NCI-H510A (cell line): ENCODE measurements around the gene CD4.
A peak's percentile ranks its signal among the peaks of the same experiment; 100 is the strongest.
"Not testable (repeated sequence)": the region's sequence is repeated elsewhere in the genome, so short reads cannot be mapped to it uniquely, and the experiment has no call there.

Experiments used
- DNase-seq: peaks from one replicate; lab custom pipeline; 2025; lab: John Stamatoyannopoulos, UW

The CD4 gene

DNA sequence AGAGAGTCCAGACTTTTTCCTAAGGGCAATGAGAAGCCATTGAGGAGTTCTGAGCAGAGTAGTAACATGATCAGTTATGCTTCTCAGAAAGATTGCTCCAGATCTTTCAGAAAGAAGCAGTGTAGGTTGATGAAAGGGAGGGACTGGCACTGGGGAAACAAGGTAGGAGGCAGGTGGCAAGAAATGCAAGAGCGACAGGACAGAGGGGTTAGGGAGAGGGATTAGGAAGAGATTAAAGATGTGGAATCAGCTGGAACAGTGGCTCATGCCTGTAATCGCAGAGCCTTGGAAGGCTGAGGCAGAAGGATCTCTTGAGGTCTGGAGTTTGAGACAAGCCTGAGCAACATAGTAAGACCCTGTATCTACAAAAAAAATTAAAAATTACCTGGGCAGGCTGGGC lies 58.3 kb downstream of the CD4 start:
- DNase-seq = no peak

DNA sequence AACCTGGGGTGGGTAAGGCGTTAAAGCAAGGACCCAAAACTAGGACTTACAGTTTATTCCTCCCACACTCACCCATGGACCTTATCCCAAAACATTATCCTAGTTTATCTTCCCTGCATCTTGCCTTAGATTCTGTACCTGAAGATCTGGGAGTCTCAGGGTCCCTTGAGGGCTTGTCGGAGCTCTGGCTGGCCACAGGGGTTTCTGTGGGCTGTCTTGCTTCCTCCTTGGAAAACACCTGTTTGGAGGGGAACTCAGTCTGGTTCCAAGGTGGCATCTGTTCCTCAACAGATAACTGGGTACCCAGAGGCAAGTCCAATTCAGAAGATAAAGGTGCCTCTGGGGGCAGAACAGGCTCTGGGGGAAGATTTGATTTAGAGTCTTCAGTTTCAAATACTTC lies 60.1 kb downstream of the CD4 start:
- no peak for DNase-seq

DNA sequence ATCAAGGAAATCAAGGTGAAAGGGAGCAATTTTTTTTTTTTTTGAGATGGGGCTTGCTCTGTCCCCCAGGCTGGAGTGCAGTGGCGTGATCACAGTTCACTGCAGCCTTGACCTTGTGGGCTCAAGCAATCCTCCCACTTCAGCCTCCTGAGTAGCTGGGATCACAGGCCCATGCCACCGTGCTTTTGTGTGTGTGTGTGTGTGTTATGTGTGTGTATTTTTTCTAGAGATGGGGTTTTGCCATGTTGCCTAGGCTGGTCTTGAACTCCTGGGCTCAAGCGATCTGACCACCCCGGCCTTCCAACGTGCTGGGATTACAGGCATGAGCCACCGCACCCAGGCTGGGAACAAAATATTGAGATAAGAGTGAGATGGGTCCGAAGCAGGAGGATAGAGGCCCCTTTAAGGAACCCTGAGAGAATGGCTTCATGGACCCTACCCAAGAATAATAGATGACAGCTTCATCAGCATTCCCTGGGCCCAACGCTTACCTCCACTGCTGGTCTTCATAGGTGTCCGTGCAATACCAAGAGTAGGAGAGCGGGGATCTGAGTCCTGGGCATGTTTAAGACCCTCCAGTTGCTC lies 60.7 kb downstream of the CD4 start:
- no peak for DNase-seq

DNA sequence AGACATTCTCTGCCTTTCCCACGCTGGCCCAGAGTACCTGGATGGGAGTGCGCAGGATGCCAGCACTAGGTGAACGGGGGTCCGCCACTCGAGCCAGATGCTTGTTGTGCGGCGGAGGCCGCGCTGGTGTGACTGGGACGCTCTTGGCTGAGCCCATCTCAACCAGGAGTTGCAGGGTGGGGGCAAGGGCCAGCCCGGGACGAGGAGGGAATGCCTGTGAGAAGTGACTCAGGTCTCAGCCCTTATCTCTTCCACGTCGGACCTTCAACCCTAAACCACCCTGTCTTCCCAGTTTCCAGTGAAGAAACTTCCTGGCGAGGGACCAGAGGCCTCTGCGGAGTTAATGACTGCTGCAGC lies 61.4 kb downstream of the CD4 start:
- no peak for DNase-seq

DNA sequence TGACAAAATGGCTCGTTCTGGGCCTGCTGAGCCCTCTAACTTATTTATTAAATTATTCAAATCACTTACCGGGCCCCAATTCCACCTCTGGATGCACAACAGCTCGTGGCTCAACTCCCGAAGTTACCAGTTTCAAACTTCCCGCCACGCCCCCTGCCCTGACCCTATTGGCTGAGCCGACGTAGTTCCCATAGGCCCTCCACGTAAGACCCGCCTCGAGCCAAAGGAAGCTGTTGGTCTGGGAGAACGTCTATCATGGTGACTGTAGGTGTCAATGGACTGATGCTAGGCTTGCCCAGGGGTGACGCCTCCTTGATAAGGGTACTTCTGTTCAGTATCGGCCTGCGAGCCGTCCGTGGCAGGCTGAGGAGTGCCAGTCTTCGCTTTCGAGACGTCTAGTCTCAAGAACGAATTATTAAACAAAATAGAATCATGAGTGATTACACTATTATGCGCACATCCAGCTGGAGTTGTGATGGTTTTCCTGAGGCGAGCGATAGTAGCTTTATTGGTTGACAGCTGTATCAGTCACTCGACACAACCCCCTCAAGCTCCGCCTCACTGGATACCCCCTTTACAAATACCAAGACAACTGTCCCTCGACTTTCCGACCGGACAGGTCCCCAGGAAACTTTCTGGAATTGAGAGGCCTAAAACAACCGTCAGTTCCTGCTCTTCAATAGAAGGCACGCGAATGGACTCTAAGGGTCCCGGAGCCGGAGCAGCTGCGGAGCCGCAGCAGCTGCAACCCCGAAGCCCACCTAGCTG lies 62.0 kb downstream of the CD4 start, which contains the start of gene CDCA3:
TSS of gene CDCA3 (minus strand) at position 134 of the 768 bp plus-strand sequence. CDS start 334 bp downstream, outside the sequence.
- DNase-seq = peak; percentile 81

DNA sequence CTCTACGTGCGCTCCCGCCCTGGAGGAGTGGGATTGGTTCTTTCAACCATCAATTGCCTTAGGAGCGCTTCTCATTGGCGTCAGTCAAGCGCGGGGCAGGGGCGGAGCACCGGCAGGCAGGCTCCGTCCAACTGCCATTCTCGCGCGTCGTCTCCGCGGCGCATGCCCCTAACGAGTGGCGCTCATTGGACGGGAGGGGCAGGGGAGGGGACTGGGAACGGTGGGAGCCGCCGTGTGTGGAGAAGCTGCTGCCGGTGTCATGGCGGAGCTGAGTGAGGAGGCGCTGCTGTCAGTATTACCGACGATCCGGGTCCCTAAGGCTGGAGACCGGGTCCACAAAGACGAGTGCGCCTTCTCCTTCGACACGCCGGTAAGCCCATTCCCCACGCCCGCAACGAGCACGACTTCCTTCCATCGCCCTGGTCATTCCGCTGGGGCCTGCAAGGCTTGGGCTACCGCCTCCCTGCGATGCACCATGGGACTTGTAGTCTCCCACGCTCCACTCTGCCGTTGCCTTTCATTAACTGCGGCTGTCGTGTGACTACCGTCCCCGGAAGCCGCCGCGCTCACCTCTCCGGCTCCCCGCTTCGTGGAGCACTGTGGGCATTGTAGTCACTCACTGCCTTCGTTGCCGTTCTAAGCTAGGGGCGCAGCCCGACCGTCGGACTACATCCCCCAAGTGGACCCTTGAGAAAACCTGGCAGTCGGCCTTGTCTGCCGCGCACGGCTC lies 62.8 kb downstream of the CD4 start, which contains the start of gene USP5:
TSS of gene USP5 (plus strand) at position 230 of the 730 bp plus-strand sequence. CDS start at position 260, 30 bp downstream.
- peak; percentile 95 for DNase-seq

DNA sequence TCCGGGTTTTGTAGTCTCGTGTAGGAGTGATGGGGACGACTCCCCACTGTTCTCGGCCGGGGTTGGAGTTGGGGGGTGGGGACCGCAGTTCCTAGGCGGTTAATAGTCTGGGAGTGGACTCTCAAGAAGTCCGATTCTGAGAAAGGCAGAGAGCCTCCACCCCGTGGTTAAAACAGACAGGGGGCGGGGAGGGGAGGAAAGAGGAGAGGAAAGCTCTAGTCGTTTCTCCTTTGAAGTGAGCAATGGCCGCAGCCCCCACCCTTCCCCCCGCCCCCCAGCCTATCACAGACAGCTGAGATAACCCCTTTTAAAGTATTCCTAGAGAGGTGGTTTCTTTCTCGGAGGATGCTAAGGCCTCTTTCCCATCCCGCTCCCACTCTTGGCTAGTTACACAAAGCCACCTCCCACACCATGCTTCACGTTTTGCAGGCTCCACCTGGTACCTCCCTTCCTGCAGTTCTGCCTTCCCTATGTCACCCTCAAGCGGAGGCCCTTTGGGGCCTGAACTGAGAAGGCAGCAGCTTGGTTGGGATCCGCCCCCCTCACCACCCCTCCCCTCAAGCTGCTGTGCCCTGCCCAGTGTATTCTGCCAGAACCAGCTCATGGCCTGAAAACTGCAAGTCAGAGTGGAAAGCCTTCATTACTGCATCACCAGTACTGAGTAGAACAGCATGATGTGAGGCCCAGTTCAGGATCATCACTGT lies 63.5 kb downstream of the CD4 start:
- DNase-seq = no peak

DNA sequence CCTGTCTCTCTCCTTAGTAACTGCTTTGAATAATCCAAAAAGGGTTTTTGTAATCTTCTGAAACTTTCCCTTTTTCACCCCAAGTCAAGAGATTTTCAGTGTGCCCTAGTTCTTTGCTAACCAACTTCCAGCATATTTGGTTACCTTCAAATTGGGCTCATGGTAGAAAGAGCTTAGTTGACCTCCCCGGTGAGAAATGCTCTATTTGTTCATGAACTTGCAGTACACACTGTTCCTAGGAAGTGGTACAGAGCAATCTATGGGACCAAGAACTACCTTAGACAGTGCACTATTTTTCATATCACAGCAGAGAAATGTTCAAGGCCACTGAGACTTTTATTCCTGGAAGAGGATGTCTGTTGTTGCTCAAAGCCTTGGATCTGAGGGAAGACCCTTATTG lies 64.3 kb downstream of the CD4 start:
- DNase-seq = no peak

DNA sequence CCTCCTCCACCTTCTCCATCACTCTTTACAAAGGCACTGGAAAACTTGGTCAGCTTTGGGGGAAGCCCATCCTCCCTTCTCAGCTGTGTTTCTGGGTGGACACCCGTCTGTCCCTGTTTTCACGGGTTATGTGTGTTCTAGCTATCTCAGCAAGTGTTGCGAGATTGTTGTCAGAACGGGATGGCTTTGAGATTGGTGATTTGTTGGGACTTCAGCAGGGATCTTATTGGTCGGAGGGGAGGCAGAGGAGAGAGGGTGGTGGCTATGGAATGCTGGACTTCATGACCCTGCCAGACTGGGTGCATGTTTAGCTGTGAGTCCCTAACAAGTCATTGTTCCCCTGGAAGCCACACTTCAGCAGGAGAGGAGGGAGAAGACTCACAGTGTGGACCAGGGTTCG lies 64.7 kb downstream of the CD4 start:
- no peak for DNase-seq

DNA sequence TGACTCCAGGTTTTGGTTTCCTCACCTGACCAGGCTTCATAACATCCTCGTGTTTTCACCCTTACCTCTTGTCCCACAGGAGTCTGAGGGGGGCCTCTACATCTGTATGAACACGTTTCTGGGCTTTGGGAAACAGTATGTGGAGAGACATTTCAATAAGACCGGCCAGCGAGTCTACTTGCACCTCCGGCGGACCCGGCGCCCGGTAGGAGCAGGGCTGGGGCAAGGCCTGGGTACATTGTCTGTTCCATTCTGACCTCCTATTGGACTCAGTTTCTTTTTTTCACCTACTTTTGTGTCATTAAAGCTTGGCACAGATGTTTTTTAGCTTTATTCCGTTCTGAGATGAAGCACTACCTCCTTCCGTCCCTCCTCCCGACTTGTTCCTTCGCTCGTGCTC lies 66.0 kb downstream of the CD4 start:
- no peak for DNase-seq

DNA sequence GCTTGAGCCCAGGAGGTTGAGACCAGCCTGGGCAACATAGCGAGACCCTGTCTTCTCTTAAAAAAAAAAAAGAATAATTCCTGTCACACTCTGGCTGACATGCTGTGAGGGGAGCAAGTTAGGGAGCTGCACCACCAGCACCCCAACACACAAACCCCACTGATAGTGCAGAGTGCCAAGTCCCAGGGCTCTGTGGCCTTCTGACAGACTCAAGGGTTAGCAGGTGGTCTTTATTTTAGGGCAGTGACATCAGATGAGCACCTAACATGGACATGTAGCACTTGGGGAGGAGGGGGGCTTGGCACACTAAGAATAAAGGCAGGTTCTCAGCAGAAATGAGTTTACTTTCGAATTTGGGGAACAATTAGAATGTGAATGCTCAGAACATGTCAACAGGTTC lies 69.5 kb downstream of the CD4 start:
- no peak for DNase-seq

DNA sequence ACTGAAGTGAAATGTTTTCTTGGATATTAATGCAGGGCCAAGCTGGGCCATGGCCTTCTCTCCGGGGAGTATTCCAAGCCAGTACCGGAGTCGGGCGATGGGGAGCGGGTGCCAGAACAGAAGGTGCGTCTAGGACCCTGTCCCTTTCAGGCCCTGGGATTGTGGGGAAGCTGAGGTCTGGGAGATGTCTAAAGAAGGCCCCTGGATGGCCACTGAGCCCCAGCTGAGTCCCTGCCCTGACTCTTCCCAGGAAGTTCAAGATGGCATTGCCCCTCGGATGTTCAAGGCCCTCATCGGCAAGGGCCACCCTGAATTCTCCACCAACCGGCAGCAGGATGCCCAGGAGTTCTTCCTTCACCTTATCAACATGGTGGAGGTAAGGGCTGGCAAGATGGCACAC lies 70.8 kb downstream of the CD4 start:
- no peak for DNase-seq

DNA sequence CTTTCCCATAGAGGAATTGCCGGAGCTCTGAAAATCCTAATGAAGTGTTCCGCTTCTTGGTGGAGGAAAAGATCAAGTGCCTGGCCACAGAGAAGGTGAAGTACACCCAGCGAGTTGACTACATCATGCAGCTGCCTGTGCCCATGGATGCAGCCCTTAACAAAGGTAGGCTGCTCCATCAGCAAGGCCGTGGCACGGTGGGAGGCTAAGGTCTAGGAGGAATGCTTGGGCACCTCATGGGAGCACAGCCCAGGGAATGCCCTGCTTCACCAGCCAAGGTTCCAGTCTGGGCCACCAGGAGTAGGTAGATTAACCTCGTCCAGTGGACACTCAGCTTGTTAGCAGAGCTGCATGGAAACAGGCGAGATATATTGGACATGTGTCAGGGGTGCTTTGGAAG lies 71.6 kb downstream of the CD4 start:
- no peak for DNase-seq

DNA sequence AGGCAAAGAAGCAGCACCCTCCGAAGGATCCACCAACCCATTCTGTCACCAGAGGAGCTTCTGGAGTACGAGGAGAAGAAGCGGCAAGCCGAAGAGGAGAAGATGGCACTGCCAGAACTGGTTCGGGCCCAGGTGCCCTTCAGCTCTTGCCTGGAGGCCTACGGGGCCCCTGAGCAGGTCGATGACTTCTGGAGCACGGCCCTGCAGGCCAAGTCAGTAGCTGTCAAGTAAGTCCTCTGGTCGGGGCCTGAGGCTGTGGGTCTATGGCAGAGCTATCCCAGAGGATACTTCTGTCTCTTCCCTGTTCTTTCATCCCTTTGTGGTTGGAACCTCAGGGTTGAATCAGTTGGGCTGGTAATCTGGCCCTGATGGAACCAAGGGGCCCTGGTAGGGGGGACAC lies 72.1 kb downstream of the CD4 start:
- no peak for DNase-seq

DNA sequence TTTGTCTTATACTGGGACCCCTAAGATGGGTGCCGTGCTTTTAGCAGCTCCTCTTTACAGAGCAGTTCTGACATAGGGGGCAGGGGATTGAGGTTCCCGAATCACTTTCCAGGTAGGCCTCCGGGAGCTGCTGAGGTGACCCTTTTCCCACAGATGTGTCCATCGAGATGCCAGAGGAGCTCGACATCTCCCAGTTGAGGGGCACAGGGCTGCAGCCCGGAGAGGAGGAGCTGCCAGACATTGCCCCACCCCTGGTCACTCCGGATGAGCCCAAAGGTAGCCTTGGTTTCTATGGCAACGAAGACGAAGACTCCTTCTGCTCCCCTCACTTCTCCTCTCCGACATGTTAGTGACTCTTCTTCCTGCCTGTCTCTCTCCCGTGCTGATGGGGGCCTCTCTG lies 73.7 kb downstream of the CD4 start:
- DNase-seq = no peak

DNA sequence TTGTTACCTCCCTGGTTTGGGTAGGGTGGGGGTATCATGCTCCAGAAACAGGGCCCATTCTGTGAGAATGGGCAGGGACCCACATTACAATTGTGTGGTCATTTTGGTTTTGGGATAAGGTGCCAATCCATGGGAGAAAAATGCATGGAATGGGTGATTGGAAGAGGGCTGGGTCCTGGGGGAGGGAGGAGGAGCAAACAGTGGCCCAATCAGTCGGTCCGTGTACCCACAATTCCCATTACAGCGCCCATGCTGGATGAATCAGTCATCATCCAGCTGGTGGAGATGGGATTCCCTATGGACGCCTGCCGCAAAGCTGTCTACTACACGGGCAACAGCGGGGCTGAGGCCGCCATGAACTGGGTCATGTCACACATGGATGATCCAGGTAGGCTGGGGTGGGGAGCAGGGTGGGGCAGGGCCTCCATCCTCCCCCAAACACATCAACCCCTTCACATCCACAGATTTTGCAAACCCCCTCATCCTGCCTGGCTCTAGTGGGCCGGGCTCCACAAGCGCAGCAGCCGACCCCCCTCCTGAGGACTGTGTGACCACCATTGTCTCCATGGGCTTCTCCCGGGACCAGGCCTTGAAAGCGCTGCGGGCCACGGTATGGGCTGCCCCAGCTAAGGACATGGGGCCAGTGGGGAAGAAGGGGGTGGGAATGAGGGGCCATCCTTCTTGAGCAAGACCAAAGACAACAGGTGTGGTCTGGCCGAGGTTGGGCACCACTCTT lies 74.4 kb downstream of the CD4 start:
- no peak for DNase-seq

DNA sequence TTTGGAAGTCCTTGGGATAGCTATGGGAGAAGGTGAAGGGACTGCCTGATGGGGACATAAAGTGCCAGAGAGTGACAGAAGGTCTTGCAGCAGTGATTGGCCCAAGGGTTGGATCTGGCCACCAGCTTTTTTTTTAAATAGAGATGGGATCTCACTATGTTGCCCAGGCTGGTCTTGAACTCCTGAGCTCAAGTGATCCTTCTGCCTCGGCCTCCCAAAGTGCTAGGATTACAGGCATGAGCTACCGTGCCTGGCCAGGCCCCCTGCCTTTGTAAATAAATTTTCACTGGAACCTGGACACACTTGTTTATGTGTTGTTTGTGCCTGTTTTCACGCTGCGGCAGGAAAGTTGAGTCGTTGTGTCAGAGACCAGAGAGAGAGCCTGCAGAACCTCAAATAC lies 76.0 kb downstream of the CD4 start:
- DNase-seq = not testable (repeated sequence)

DNA sequence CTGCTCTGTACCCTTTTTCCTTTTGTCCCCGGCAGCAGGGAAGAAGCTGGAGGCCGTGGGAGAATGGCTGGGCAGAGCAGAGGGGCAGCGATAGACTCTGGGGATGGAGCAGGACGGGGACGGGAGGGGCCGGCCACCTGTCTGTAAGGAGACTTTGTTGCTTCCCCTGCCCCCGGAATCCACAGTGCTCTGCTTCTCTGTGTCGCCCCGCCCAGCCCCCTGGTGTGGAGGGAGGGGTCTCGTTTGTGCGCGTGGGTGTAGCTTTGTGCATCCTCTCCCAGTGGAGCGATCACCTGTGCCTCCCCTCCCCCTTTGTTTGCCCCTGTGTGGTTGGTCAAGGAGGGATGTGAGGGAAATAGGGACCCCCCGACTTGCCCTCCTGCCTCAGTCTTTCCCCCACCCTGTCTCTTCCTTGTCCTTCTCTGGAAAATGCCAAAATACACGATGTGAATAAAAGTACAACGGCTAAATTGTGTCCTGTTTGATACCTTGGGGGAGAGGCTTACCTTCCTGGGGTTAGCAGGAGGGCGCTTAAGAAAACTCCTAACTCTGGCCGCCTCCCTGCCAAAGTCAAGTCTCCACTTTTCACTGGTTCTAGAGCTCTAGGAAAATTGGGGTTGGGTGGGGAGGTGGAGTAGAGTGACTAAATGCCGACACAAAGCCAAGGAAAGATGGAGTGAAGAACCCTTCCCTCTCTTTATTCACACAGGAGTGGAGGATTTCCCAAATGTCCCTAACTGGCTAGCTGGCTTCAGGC lies 77.0 kb downstream of the CD4 start:
- DNase-seq = no peak

DNA sequence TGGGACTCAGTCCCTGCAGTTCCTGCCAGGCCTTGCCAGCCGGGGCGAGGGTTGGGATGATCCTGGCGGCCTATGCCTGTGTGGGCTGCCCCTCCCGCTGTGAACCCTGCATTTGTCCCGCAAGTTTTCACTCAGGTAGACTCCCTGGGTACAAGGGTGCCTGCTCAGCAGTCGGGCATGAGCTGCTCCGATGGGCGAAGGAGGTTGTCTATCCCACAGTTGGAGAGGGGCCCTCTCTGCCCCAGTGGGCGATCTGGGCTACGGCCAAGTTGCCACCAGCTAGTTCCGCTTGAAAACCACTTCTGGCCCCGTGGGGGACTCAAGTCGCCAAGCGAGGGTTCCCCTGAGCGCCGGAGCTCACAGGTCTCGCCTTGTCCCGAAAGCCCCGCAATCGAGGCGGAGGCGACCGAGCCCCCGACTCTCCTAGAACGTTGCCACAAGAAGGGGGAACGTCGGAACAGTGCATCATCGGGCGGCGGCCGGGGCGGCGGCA lies 77.6 kb downstream of the CD4 start:
- peak; percentile 27 for DNase-seq

DNA sequence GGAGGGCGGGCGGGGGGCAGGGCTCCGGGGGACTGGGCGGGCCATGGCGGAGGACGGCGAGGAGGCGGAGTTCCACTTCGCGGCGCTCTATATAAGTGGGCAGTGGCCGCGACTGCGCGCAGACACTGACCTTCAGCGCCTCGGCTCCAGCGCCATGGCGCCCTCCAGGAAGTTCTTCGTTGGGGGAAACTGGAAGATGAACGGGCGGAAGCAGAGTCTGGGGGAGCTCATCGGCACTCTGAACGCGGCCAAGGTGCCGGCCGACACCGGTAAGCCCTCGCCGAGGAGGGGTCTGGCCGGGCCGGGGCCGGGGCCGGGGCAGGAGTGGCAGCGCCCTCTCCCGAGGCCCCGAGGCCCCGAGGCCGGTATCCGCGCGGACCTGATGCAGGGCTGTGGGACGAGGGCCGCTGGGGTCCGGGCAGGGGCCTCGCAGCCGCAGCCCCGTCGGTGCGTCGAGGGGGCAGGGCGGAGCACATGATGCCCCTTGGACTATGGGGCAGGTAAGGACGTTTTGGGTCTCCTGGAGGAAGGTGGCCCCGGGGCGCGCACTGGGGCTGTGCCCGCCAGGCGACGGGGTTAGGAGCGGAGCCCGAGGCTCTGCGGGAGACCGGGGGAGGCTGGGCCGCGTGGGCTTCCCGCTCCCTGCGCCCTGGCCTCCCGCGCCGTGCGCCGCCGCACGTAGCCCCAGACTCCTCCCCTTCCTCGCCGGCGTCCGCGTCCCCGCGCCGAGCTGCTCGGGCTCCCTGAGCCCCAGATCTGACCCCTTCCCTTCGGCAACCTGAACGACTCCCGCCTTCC lies 78.3 kb downstream of the CD4 start, which contains the start of gene TPI1:
TSS of gene TPI1 (plus strand) at position 119 of the 798 bp plus-strand sequence. CDS start at position 155, 36 bp downstream.
- DNase-seq = no peak
